GM12878 (cell line): Measurements from ENCODE around the gene IGF1R.

Experiments used
- POLR2AphosphoS5 ChIP-seq: IDR thresholded peaks from 2 replicates; pipeline ENCODE4 v1.6.1; 2011; ENCODE audit warnings: mild to moderate bottlenecking, low read length, inconsistent platforms
- RFX5 ChIP-seq: IDR thresholded peaks from 2 replicates; pipeline ENCODE4 v1.6.1; 2011; ENCODE audit warnings: low read depth, low read length, improper control_type of control experiment
- TF ChIP-seq, protein P1 (sequence below): fragments of 150-350 bp; IDR thresholded peaks from 2 replicates; pipeline ENCODE4 v1.6.1; 2016; ENCODE audit warnings: low read depth, low read length

DNA sequence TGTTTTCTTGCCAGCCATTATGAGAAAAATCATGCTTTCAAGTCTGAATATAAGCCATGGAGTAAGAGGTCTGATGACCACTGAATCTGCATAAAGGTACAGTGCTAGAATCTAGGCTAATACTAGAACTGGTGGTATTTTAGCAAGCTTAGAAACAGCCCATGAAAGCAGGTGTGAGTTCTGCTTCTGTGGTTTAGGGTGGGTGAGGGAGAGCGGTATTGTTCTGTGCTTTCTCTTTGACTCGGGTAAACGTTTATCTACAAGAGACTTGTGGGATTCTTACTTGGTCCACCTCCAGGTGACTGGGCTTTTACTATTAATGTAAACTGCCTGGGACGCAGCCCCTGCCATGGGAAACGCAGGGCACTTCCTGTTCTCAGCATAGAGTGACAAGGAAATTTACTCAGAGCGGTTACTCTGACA, 304.1 kb downstream of the IGF1R start:
- TF ChIP-seq POLR2AphosphoS5 (no peak), RFX5 (no peak)
- TF ChIP-seq, protein P1, sequence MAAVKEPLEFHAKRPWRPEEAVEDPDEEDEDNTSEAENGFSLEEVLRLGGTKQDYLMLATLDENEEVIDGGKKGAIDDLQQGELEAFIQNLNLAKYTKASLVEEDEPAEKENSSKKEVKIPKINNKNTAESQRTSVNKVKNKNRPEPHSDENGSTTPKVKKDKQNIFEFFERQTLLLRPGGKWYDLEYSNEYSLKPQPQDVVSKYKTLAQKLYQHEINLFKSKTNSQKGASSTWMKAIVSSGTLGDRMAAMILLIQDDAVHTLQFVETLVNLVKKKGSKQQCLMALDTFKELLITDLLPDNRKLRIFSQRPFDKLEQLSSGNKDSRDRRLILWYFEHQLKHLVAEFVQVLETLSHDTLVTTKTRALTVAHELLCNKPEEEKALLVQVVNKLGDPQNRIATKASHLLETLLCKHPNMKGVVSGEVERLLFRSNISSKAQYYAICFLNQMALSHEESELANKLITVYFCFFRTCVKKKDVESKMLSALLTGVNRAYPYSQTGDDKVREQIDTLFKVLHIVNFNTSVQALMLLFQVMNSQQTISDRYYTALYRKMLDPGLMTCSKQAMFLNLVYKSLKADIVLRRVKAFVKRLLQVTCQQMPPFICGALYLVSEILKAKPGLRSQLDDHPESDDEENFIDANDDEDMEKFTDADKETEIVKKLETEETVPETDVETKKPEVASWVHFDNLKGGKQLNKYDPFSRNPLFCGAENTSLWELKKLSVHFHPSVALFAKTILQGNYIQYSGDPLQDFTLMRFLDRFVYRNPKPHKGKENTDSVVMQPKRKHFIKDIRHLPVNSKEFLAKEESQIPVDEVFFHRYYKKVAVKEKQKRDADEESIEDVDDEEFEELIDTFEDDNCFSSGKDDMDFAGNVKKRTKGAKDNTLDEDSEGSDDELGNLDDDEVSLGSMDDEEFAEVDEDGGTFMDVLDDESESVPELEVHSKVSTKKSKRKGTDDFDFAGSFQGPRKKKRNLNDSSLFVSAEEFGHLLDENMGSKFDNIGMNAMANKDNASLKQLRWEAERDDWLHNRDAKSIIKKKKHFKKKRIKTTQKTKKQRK = no peak
